ENCODE results near the gene C10orf95. TPM values are rescaled to one million over a fixed set of nuclear protein-coding genes. Genes with fewer than 3 reads are reported as not detected.

The C10orf95 gene
- total RNA-seq, 1 donor from 2014 or later, result not detected

DNA sequence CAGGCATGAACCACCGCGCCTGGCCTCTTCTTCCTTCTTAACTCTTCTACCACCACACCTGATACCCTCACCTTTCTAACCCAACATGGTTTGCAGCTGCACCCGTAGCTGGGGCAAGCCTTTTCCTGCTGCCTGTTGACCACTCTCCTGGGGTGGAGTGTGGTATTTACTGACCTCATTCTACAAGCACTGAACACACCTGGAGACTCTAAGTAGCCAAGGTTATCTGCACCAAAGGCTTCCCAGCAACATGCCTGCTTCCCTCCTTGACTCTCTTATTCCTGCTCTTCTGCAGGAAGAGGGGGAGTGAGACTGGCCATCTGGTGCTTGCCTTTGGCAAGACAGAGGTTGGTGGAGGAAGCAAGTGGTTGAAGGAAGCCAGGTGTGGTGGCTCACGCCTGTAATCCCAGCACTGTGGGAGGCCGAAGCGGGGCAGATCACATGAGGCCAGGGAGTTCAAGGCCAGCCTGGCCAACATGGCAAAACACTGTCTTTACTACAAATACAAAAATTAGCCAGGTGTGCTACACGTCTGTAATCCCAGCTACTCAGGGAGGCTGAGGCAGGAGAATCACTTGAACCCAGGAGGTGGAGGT is 41.1 kb upstream of the C10orf95 start:
- H3K27ac Mint-ChIP-seq, result peak overlapping the region; percentile 53
- TF ChIP-seq, protein P1, sequence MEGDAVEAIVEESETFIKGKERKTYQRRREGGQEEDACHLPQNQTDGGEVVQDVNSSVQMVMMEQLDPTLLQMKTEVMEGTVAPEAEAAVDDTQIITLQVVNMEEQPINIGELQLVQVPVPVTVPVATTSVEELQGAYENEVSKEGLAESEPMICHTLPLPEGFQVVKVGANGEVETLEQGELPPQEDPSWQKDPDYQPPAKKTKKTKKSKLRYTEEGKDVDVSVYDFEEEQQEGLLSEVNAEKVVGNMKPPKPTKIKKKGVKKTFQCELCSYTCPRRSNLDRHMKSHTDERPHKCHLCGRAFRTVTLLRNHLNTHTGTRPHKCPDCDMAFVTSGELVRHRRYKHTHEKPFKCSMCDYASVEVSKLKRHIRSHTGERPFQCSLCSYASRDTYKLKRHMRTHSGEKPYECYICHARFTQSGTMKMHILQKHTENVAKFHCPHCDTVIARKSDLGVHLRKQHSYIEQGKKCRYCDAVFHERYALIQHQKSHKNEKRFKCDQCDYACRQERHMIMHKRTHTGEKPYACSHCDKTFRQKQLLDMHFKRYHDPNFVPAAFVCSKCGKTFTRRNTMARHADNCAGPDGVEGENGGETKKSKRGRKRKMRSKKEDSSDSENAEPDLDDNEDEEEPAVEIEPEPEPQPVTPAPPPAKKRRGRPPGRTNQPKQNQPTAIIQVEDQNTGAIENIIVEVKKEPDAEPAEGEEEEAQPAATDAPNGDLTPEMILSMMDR (IDR thresholded peaks at IDR 0.05; ENCODE audit: unreplicated experiment), result no peak
- H3K4me1 Mint-ChIP-seq, result no peaks in the 10 kb centered on the region

DNA sequence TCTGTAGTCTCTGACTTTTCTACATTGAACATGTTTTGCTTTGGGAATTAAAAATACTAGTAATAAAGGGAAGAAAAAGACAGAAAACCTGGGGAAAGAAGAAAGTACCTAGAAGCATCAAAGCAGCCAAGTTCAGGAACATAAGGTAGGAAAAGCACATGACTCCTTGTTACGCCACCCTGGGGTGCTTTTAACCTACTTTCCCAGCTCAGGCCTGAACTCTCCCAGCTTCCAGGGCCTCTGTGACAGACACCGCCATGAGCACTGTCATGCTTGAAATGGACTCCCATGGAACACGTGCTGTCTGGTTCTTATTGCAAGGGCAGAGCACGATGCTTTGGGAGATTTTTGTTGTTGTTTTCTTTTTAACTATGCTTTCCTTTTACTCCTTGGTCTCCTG is 39.8 kb upstream of the C10orf95 start:
- Mint-ChIP-seq H3K27ac (no peak overlapping the region), H3K27me3 (ENCODE audit: low read depth) (no peaks in the 10 kb centered on the region), H3K4me3 (no peak overlapping the region), H3K4me1 (no peaks in the 10 kb centered on the region), H3K36me3 (peaks cover 9% of the 10 kb centered on the region), H3K9me3 (no peaks in the 10 kb centered on the region)
- no peak for DNase-seq (ENCODE audit: low spot score in 2 of 2, unreplicated experiment in 2 of 2)
- TF ChIP-seq, protein P1 (IDR thresholded peaks at IDR 0.05; ENCODE audit: unreplicated experiment), result no peak

More for the DNA sequence above, 41.1 kb upstream of the C10orf95 start:
- DNase-seq (ENCODE audit: low spot score in 2 of 2, unreplicated experiment in 2 of 2), result no peak
- H3K4me3 Mint-ChIP-seq, result no peak overlapping the region
- peaks cover 6% of the 10 kb centered on the region for H3K36me3 Mint-ChIP-seq
- no peaks in the 10 kb centered on the region for H3K27me3 Mint-ChIP-seq (ENCODE audit: low read depth)
- no peaks in the 10 kb centered on the region for H3K9me3 Mint-ChIP-seq

DNA sequence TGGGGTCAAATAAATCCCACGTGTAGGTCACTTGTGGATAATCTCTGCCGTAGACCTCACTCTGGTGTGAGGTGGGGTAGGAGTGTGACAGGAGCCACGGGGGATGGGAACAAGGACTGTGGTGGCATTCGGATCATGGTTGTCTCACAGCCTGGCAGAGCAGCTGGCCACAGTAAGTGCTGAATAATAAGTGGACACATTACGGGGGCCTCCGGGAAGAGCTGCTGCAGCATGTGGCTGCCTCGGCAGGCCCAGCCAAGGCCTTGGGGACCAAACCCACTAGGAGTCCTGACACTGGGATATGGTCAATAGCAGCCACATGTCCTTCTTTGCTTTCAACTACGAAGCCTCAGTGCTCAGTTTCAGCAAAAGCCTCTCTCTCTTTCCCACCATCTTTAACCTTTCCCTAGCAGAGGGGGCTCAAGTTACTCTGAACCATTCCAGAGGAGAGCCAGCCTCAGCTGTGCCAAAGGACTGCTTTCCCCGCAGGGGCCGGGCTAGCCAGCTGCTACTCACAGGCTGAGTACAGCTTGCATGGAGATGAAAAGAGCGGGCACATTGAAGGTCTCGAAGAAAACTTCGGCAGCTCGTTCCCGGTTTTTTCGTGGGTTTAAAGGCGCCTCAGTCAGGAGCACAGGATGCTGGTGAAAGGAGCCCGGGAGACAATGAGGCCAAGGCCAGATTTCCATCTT is 33.9 kb upstream of the C10orf95 start:
- TF ChIP-seq, protein P1 (IDR thresholded peaks at IDR 0.05; ENCODE audit: unreplicated experiment), result no peak
- Mint-ChIP-seq H3K4me3 (no peak overlapping the region), H3K36me3 (peaks cover 33% of the 10 kb centered on the region), H3K27me3 (ENCODE audit: low read depth) (no peaks in the 10 kb centered on the region), H3K27ac (no peak overlapping the region), H3K4me1 (no peaks in the 10 kb centered on the region), H3K9me3 (no peaks in the 10 kb centered on the region)
- no peak for DNase-seq (ENCODE audit: low spot score in 2 of 2, unreplicated experiment in 2 of 2)

DNA sequence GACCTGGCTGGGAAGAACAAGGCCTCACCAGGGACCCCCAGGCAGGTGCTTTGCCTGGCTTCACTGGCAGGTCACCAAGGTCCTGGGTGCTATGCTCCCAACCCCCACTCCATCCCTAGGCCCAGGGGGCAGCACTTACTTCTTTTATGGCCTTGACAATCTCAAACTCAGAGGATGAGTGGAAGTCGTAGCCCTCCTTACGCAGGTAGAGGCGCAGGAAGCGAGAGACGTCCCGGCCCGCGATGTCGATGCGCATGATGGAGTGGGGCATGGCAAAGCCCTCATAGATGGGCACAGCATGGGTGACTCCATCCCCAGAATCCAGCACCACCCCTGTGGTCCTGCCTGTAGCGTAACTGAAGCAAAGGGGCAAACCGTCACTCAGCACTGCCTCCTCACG is 32.7 kb upstream of the C10orf95 start:
- no peaks in the 10 kb centered on the region for H3K9me3 Mint-ChIP-seq
- TF ChIP-seq, protein P1 (IDR thresholded peaks at IDR 0.05; ENCODE audit: unreplicated experiment), result no peak
- H3K27ac Mint-ChIP-seq, result no peak overlapping the region
- H3K27me3 Mint-ChIP-seq (ENCODE audit: low read depth), result no peaks in the 10 kb centered on the region
- peaks cover 33% of the 10 kb centered on the region for H3K36me3 Mint-ChIP-seq
- no peak for DNase-seq (ENCODE audit: low spot score in 2 of 2, unreplicated experiment in 2 of 2)
- H3K4me3 Mint-ChIP-seq, result no peak overlapping the region
- H3K4me1 Mint-ChIP-seq, result no peaks in the 10 kb centered on the region

DNA sequence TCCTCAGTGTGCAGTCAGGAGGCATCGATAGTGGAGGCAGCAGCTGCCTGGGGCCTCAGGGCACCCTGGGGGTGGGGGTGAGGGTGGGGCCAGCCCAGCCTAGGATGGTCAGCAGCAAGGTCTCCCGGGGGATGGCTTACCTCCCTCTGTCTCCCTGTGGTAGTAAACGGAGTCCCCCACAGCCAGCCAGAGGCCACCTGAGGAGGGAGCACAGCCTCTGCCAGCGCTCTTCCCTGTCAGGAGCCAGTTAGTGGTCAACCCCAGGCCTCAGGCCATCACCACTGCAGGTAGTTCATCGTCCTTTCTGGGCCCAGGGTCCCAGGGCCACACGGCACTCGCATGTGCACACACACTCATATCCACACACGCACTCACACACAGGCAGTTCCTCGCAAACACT is 29.1 kb upstream of the C10orf95 start:
- Mint-ChIP-seq H3K4me3 (no peak overlapping the region), H3K27me3 (ENCODE audit: low read depth) (no peaks in the 10 kb centered on the region), H3K36me3 (peaks cover 19% of the 10 kb centered on the region), H3K9me3 (no peaks in the 10 kb centered on the region), H3K27ac (no peak overlapping the region), H3K4me1 (no peaks in the 10 kb centered on the region)
- no peak for DNase-seq (ENCODE audit: low spot score in 2 of 2, unreplicated experiment in 2 of 2)
- TF ChIP-seq, protein P1 (IDR thresholded peaks at IDR 0.05; ENCODE audit: unreplicated experiment), result no peak

Measured in mesothelial cell of epicardium (in vitro differentiated cells).